Measurements from ENCODE around the gene TAF3.

TAF3 gene

DNA sequence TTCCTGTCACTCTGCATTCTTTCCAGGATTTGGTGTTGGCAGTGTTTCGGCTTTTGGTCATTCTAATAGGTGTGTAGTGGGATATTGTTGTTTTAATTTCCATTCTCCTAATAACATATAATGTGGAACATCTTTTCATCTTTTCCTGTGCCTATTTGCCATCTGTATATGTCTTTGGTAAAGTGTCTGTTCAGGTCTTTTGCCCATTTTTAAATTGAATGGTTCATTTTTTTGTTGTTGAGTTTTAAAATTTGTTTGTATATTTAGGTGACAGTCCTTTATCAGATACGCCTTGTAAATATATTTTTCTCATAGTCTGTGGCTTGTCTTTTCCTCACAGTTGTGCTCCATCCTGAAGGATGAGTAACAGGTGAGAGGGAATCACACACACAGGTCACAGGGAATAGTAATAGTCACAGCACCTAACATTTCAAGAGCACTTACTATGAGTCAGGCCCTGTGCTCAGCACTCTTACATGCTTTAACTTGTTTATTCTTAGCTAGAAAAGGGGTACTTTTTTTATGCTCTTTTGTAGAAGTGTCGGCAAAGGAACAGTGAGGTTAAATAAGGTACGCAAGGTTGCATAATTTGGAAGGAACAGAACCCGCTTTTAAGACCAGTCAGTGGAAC lies 119.1 kb downstream of the TAF3 start:
- DNase-seq (ENCODE audit: low read depth in 2 of 2) = no peak

DNA sequence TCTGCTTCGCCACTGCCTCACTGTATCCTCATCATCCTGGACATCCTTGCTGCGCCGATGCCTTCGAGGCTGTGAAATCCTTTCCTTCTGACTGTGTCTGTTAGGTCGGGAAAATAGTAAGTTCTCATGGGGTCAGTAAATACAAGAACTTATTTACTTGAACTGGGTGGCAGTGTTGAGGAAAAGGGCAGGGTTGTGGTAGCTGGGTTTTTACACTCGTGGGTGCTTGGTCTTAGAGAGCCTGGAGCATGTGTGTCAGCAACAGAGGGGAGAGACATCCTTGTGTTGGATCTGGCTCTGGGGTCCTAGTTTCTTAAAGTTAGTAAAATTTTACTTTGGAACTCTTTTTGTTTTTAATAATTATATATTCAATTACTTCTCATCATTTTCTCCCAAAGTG lies 123.3 kb downstream of the TAF3 start:
- DNase-seq (ENCODE audit: low read depth in 2 of 2) = no peak

DNA sequence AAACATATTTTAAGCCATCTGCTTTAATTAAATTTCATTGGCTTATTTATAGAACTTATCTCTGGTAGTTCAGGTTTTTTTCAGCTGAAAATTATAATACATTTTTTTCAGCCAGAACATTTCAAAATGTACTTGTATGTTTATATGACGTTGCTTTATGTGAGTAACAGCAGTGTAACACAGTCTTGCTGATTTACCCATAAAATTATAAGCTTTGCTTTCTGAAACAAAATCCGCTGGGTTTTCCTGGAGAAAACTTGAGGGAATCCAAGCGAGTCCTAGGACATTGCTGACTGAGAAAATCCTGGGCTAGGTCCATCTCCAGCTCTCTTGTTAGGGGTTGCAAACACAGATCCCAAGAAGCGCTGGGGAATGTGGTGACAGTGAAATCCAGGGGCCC lies 124.0 kb downstream of the TAF3 start:
- no peak for DNase-seq (ENCODE audit: low read depth in 2 of 2)

DNA sequence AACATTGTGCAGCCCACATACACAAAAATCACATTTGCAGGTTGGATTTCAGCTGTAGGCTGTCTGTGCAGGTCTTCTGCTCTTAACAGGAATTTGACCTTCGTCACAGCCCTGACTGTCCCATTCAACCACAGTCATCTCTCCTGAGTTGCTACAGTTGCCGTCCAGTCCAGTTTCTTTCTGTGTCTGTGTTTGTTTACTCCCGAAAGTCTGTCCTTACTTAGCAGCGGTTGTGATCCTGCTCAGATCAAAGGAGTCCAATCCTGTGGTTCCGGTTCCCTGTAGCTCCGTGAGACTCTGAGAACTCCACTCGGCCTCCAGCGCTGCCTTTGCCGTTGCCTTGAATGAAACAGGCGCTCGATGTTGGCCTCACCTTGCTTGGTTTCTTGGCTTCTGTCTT lies 124.6 kb downstream of the TAF3 start:
- DNase-seq (ENCODE audit: low read depth in 2 of 2) = no peak

DNA sequence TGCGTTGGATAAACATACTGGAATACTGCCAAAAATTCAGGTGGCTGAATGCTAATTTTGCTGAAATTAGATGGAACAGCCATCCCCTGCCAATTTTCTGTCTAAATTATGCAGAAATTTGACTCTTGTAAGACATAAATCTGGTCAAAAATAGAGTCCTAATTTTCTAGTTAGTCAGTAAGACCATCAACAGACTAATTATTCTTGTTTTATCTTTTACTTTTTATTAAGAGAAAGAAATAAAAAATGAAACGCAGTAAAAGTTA lies 125.8 kb downstream of the TAF3 start:
- no peak for DNase-seq (ENCODE audit: low read depth in 2 of 2)

DNA sequence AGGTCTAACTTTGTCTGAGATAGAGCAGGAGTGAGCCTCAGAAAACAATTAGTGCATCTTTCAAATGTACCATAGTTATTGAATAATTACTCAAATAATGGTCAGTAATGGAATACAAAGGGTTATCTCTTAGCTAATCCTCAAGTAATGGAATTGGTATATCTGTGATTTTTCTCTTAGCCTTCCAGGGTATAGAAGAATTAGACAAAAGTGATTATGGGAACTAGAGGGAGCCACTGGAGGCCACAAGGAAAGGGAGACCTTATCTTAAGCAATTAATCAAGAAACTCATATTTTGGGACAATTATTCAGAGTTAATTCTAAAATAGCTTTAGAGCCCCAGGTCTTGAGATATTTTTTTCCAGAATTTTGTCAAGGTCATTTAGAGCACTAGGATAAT lies 126.2 kb downstream of the TAF3 start:
- DNase-seq (ENCODE audit: low read depth in 2 of 2) = no peak

DNA sequence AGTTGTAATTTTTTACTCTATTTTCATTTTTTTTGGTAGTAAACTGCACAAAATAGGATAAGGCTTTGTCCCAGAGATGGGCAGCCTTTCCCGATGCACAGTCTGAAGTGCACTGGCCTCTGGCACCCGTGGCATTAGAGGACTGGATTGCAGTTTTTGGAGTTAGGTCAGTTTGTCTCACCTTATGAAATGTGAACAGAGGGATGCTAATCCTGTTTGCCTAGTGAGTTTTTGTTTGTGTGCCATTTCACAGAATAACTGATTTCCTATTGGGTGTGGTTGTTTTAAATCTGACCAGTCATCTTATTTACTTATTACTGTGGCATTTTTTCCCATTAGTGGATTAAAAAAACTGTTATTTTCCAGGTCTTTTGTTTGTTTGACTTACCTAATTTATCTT lies 126.7 kb downstream of the TAF3 start:
- DNase-seq (ENCODE audit: low read depth in 2 of 2) = no peak

DNA sequence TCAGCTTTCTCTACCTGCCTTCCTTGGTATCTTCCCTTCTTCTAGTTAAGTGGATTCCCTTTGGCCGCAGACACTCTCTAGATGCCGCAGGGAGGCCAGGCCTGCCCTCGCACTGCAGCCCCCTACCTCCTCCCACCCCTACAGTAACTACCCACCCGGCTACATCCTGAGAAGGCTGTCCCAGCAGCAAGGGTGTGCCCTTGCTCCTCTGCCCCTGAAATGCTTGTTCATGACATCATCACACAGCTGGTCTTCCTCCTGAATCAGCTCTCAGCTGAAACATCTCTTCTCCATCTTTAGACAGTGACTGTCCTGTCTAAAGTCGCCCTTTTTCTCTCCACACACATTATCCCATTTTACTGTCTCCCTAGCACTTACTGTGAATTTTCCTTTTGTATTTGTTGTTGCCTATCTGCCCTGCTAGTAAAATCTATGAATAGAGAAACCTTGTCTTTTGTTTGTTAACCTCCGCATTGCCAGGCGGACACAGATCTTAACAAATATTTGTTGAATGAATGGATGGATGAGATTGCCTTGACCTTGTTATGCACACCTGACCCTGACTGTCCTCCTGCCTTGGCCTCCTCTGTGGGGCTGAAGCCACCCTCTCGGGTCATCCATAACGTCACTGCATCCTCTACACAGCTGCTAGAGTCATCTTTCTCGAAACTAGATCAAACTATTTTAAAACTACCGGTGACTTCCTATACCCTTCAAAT lies 127.3 kb downstream of the TAF3 start:
- no peak for DNase-seq (ENCODE audit: low read depth in 2 of 2)

DNA sequence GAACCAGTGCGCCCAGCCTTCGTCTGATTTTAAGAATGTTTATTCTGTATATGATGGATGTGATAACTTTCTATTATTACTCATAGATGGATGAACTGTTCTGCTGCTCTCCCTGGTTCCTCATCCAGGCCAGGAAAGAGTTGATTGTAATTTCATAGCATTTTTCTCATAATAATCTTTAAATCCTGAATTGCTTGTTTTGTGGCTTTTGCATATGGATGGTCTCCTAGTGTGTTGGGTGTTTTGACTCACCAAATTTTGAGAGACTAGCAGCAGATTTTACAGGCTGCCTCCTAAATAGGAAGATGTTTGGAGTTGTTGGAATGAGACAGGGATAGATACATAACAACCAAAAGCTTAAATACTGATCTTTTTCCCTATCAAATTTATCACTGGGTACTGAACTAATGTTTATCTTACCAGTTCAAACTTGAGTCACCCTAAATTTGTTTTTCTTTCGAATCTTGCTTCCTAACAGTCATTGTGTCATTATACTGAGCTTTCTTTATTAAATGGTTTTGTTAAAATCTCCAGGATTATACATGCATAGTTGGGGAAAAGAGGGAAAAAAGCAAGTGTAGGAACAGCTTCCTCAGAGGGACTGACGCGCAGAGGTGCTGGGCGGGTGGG lies 130.2 kb downstream of the TAF3 start:
- DNase-seq (ENCODE audit: low read depth in 2 of 2) = no peak

DNA sequence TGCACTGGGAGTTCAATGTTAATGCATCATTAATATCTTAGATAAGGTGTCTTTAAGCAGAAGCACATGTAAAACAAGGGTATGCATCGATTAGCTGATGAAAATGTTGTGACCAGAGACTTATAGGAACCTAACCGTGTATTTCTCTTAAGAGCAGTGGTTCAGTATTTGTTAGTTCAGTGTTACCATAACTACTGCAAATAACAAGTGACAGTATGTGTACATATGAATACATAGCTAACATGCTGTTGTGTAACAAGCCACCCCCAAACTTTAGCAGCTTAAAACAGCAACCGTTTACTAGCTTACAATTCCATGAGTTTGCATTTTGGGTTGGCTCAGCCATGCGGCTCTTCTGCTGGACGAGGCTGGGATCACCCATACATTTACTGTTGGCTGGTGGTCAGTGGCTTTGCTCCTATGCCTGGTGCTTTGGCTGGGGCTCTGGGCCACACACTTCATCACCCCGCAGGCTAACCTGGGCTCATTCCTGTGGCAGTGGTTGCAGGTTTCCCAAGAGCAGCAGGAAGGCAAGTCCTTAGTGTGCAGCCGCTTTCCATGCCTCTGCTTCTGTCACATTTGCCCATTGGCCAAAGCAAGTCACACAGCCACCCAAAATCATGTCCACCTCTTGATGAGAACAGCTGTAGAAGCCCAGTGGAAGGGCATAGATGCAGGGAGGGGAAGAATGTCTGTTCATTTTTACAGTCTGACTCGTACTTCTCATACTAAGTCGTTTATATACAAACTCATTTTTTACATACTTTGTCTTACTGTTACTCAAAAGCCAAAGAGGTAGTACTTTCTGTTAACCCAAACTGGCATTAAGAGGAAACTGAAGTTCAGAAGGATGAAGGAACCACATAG lies 132.9 kb downstream of the TAF3 start:
- no peak for DNase-seq (ENCODE audit: low read depth in 2 of 2)

DNA sequence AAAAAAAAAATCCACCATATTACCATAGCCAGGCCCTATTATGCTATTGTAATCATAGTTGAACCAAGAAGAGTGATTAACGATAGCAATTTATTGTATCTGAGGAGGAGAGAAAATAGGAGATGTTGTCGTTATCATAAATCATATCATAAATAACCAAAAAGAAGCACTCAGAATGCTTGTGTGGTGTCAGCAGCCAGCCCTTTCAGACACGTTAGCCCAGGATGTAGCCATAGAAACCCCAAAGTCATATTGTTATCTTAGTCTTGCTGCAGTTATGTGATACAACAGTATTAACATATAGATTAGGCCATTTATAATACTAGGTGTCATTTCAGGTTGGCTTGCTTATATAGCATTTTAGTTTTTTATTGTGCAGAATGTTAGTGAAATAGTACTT lies 134.0 kb downstream of the TAF3 start:
- DNase-seq (ENCODE audit: low read depth in 2 of 2) = no peak

DNA sequence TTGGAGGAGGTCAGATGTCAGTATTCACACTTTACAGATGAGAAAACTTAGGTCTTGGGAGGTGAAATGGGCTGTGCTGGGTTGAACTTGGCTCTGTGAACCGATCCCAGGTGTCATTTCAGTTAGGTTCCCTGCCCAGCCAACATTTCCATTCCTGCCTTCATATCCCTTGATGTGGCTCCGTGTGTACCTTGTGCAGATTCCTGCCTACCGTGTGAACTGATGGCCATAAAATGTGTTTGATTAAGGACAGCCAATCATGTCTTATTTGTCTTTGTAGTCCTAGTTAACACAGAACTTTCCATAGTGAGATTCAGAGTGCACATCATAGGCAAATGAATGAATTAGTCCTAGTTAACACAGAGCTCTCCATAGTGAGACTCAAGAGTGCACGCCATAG lies 135.1 kb downstream of the TAF3 start:
- no peak for DNase-seq (ENCODE audit: low read depth in 2 of 2)

DNA sequence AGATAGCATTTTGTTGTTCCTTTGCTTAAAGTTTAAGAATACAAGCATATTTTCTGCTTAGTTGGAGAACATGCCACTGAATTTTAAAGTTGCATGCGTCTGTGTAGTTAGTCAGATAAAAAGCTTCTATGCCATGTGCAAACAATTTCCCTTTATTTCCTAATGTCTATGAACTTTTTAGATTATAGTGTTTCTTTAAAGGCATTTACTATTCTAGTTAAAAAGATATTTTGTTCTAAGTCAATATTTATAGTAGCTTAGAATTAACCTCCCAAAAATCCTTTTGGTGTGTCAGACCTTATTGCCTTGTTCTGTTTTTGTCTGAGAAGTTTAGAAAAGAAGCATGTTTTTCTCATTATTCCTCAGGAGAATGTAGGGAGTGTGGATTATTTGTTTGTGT lies 137.1 kb downstream of the TAF3 start:
- no peak for DNase-seq (ENCODE audit: low read depth in 2 of 2)

DNA sequence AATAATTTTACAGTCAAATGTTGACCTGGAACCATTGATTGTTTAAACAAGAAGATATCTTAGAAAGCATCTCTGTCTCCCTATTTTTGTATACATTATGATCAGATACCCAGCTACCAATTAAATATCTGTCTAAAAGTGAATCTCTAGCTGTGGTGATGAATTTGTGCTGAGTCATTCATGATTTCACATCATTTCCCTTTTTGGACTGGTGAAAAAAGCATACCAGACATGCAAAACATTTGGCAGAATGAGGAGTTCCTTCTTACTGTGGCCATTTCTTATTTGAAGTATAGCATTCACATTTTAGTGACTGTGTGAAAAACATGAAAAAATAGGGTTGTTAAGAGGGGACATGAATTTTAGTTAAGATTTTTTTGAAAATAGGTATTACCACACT lies 138.2 kb downstream of the TAF3 start:
- no peak for DNase-seq (ENCODE audit: low read depth in 2 of 2)

DNA sequence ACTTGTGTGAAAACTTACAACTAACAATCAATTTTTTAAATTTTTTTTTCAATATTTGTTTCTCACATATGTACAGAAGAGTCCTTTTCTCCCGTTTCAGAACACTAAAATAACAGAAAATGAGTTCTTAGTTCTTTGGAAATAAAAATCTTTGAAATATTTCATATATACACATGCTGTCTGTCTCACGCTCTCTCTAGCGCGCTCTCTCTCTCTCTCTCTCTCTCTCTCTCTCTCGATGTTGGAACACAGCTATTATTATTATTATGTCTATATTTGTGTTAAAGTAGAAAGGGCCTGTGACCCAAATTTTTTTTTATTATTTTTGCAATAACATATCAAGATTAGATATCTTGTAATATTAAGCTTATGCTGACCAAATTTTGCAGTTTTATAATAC lies 139.3 kb downstream of the TAF3 start:
- no peak for DNase-seq (ENCODE audit: low read depth in 2 of 2)

DNA sequence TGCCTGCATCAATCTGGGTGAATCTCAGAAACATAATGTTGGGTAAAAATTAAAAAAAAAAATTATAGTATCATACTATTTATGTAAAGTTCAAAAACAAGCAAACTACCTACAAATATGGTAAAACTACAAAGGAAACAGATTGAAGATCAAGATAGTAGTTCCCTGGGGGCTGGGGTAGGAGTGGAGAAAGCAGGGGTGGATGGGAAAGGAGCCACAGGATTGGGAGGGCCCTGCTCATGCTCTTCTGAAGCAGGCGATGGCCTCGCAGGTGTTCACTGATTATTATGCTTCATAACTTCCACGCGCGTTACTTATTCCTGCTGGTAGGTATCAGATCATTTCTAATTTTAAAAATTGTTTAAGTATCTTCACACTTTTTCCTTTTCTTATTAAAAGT lies 140.1 kb downstream of the TAF3 start:
- no peak for DNase-seq (ENCODE audit: low read depth in 2 of 2)

DNA sequence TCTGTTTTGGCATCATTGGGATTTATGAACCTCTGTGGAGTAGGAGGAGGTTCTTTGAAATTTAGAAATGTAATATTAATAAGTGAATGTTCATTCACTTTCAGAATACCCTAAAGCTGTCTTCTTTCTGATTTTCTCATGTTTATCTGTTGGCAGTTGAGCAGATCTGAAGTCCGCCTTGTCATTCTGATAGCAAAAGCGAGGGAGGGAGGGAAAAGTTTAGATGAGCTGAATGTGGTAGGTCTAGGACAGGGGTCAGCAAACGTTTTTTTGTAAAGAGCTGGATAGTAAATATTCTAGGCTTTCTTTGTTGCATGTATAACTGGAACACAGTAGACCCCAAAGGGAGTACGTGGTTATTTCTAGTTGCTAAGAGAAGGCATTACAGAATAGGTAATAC lies 141.8 kb downstream of the TAF3 start:
- DNase-seq (ENCODE audit: low read depth in 2 of 2) = no peak

DNA sequence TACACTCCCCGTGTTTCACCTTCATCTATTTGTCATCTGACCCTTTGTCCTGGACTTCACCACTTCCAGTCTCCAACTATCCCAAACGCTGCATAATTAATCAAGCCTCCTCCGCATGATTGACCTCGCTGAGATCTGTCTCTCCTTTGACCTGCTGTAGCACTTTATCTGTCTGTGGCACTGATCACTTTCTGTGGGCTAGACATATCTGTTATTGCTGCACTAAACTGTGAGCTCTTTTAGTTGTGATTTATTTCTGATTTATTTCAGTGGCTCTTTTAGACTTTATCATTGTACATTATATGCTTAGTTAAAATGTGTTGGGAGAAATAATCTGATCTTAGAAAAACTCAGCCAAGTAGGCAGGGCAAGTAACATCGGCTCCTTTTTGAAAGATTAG lies 144.3 kb downstream of the TAF3 start:
- DNase-seq (ENCODE audit: low read depth in 2 of 2) = no peak

DNA sequence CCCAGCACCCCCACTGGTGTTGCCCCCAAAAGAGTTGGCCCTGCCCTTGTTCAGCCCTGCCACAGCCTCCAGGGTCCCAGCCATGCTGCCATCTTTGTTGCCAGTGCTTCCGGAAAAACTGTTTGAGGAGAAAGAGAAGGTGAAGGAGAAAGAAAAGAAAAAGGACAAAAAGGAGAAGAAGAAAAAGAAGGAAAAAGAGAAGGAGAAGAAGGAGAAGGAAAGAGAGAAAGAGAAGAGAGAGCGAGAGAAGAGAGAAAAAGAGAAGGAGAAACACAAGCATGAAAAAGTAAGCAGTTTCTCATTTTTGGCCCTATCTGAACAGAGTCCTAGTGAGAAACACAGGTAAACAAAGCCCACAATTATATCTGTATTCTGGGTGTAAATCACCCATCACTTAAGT lies 147.2 kb downstream of the TAF3 start:
- no peak for DNase-seq (ENCODE audit: low read depth in 2 of 2)

DNA sequence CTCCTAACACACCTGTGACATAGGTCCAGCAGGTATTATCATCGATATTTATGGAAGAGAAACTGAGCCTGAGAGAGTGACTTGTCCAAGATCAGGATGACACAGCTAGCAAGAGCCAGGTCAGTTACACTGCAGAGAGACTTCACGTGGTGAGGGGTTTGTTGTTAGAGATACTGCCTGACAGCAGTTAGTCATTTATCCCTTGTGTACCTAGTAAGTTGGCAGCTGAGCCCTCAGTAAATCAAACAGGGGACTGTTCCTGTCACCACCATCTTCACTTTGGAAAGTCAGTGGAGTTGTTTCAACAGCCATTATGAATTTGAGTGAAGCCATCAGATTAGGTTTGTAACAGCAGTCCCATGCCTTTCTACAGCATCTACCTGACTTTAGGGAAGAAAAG lies 148.7 kb downstream of the TAF3 start:
- DNase-seq (ENCODE audit: low read depth in 2 of 2) = no peak

DNA sequence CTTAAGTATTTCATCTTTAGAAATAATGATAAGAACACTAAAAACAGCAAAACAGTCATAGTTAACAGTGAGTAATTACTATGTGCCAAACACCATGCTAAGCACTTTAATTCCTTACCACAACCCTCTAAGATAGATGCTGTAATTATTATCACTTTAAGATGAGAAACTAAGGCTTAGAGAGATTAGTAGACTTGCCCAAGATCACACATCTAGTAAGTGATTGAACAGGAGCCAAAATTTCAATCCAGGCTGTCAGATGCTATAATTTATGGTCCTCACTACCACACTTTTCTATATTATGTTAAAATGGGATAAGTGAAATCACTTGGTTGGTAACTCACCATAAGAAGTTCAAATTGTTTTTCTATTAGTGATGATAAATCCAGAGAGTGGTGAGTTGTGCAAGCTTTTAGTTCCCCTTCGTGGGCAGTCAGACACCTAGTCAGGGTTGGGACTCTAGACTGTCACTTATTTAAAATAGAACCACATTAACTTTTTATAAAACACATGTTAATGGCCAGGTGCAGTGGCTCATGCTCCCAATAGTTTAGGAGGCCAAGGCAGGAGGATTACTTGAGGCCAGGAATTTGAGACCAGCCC lies 150.3 kb downstream of the TAF3 start:
- DNase-seq (ENCODE audit: low read depth in 2 of 2) = no peak

DNA sequence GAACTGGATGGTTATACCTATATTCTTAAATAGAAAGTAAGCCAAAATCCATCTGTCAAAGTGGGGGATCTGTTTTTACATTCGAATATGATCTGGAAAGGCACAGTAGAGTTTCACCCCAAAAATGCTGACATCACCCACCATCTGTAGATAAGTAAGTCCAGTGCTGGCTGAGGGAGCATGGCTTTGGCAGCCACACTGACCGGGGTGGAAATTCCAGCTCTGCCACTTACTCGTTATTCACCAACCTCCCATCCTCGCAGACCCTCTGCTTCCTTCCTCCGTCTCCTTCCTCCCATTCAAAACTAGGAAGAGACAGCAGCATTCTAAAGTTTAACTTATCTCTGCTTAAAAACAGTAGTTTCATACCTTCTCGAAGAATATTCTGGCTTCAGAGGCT lies 151.3 kb downstream of the TAF3 start:
- DNase-seq (ENCODE audit: low read depth in 2 of 2) = no peak

Data from stimulated activated CD8-positive, alpha-beta memory T cell treated with anti-CD3 and anti-CD28 coated beads, Interleukin-15, amount 100 ng/mL, for 48 hours (primary cell).